ENCODE results near the gene ATP8B4. TPM values are rescaled to one million over a fixed set of nuclear protein-coding genes. Genes with fewer than 3 reads are reported as not detected.
"Not testable (repeated sequence)": the region's sequence is repeated elsewhere in the genome, so short reads cannot be mapped to it uniquely, and the experiment has no call there.

The ATP8B4 gene
- total RNA-seq, 1 donor, result 0.99 TPM

DNA sequence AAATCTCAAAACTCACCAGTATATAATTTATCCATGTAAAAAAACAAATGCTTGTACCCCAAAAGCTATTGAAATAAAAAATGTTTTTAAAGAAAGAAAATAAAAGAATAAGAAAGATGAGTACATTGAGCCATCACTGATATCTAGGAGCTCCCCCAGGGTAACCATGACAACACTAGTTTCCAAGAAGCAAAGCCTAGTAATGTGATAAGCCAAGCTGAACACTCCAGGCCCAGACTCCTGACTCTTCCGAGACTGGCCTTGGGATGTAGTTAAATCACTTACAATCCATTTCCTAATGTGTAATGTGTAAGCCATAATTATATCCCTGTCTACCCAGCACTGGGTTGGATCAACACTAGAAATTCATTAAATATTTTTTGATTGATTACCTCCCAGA, 21.1 kb upstream of the ATP8B4 start:
- DNase-seq (ENCODE audit: low read depth), result peak; percentile 33
- H3K4me3 ChIP-seq (ENCODE audit: low read depth, low read length), result no peak overlapping the region
- TF ChIP-seq, protein P1, sequence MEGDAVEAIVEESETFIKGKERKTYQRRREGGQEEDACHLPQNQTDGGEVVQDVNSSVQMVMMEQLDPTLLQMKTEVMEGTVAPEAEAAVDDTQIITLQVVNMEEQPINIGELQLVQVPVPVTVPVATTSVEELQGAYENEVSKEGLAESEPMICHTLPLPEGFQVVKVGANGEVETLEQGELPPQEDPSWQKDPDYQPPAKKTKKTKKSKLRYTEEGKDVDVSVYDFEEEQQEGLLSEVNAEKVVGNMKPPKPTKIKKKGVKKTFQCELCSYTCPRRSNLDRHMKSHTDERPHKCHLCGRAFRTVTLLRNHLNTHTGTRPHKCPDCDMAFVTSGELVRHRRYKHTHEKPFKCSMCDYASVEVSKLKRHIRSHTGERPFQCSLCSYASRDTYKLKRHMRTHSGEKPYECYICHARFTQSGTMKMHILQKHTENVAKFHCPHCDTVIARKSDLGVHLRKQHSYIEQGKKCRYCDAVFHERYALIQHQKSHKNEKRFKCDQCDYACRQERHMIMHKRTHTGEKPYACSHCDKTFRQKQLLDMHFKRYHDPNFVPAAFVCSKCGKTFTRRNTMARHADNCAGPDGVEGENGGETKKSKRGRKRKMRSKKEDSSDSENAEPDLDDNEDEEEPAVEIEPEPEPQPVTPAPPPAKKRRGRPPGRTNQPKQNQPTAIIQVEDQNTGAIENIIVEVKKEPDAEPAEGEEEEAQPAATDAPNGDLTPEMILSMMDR (IDR thresholded peaks at IDR 0.05; ENCODE audit: insufficient read depth, low read length), result no peak

DNA sequence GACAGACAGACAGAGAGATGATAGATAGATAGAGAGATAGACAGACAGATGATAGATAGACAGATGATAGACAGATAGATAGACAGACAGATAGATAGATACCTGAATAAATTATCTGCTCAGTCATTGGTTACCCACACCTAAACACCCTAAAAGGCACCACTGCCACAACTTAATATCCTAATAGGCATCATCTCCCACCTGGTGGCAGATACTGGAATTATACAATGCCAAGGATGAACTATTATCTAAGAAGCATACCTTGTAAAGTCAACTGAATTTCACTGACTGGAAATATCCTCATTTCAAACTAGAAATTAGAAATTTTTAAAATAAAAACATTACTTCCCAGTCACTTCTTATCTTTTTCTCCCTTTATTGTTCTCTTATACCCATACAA, 19.4 kb upstream of the ATP8B4 start:
- TF ChIP-seq, protein P1 (IDR thresholded peaks at IDR 0.05; ENCODE audit: insufficient read depth, low read length), result peak; percentile 24
- no peak overlapping the region for H3K4me3 ChIP-seq (ENCODE audit: low read depth, low read length)
- DNase-seq (ENCODE audit: low read depth), result no peak

DNA sequence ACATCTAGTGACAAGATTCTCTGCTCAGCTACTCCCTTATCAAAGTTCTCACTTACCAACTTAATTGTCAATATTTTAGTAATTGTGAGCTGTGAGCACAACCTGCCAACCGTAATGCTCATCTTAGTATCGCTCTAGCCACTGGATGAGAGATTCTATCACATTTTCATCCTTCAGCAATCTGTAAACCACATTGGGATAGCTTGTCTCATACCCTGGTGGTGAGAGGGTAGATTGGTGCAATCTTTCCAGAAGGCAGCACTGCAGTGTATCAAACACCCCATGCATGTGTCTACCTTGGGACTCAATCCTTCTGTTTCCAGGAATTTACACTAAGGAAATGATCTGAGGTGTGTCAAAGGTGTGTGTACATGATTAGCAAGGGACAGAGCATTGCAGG, 18.9 kb upstream of the ATP8B4 start:
- DNase-seq (ENCODE audit: low read depth), result peak; percentile 19
- no peak overlapping the region for H3K4me3 ChIP-seq (ENCODE audit: low read depth, low read length)

DNA sequence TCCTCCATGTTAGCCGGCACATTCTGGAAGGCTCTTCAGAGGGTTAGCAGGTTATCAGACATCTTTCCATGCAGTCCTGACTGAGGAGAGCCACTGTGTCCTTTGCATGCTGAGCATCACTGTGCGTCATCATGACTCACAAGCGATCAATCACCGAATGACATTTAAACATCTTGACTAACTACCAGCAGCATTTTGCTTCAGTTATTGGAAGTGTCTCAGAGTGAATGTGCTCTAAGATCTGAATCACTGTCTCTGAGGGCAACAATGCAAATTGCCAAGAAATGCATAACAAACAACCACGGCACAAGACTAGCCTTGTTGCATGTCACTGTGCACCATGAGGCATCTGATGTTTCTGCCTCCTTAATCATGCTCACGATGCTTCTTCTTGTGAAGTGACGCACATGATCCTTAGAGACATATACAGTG, 18.3 kb upstream of the ATP8B4 start:
- DNase-seq (ENCODE audit: low read depth), result peak; percentile 95
- TF ChIP-seq, protein P1 (IDR thresholded peaks at IDR 0.05; ENCODE audit: insufficient read depth, low read length), result no peak
- H3K4me3 ChIP-seq (ENCODE audit: low read depth, low read length), result no peak overlapping the region

More for the DNA sequence above, 18.9 kb upstream of the ATP8B4 start:
- TF ChIP-seq, protein P1 (IDR thresholded peaks at IDR 0.05; ENCODE audit: insufficient read depth, low read length), result peak; percentile 25

DNA sequence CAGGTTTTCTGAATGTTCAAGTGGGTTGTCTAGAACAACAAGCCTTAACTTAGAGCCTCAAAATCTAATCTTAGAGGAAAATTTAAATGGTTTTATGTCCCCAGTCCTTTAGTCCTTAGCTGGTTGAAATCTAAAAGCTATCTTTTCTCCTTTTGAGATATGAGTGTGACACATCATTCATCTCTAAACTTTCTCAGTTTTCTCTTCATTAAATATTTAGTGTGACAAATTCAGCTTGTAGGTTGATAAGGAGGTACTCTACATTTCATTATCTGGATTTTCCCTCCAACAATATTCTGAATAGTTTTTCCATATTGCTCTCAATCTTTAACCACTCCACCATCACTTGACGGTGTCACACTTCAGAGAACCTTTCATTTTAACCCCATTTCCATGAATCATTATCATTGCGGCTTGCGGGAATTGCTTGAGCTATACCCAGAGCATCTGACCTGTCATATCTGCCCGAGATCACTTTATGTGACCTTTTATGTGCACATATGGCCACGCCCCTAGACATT, 16.1 kb upstream of the ATP8B4 start:
- TF ChIP-seq, protein P1 (IDR thresholded peaks at IDR 0.05; ENCODE audit: insufficient read depth, low read length), result no peak
- no peak for DNase-seq (ENCODE audit: low read depth)
- H3K4me3 ChIP-seq (ENCODE audit: low read depth, low read length), result no peak overlapping the region

DNA sequence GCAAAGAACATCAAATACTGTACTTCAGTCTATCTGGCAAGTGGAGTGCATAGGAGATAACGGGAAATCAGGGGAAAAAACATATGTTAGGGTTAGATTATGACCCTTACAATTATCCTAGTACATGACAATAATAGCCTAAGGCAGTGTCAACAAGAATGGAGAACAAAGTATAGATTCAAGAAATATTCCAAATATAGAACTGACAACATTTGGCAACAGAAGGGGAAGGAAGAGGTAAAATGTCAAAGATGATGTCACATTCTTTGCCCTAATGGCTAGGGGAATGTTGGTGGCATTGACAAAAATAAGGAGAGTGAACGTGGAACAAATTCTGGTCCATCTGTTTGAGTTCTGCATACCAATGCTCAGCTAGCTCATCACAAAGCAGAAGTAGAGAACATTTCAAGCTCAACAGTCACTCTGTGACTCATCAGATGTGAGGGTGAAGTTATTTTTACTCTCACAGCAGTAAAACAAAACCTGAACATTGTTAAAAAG, 15.5 kb upstream of the ATP8B4 start:
- TF ChIP-seq, protein P1 (IDR thresholded peaks at IDR 0.05; ENCODE audit: insufficient read depth, low read length), result no peak
- no peak overlapping the region for H3K4me3 ChIP-seq (ENCODE audit: low read depth, low read length)
- DNase-seq (ENCODE audit: low read depth), result peak; percentile 77

DNA sequence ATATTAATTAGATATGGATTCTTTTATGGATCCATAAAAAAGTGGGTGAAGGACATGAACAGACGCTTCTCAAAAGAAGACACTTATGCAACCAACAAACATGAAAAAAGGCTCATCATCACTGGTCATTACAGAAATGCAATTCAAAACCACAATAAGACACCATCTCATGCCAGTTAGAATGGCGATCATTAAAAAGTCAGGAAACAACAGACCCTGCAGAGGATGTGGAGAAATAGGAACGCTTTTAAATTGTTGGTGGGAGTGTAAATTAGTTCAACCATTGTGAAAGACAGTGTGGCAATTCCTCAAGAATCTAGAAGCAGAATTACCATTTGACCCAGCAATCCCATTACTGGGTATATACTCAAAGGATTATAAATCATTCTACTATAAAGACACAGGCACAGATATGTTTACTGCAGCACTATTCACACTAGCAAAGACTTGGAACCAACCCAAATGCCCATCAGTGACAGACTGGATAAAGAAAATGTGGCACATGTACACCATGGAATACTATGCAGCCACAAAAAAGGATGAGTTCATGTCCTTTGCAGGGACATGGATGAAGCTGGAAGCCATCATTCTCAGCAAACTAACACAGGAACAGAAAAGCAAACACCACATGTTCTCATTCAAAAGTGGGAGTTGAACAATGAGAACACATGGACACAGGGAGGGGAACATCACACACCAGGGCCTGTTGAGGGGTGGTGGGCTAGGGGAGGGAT, 13.4 kb upstream of the ATP8B4 start:
- DNase-seq (ENCODE audit: low read depth), result not testable (repeated sequence)

More for the DNA sequence above, 13.4 kb upstream of the ATP8B4 start:
- not testable (repeated sequence) for H3K4me3 ChIP-seq (ENCODE audit: low read depth, low read length)
